Upper lobe of right lung (tissue), 1 donor: ENCODE results near the gene WDR77. TPM values are rescaled to one million over a fixed set of nuclear protein-coding genes. Genes with fewer than 3 reads are reported as not detected.

Source experiments
- ATAC-seq: fragments of 200-7000 bp; cut with Tn5 transposase; one replicate; pipeline ENCODE4 v1.9.1; 2020; ENCODE audit warnings: mild to moderate bottlenecking, moderate library complexity
- DNase-seq: peaks from one replicate; pipeline ENCODE4 v3.0.0-alpha.2; 2020
- H3K27ac ChIP-seq: fragments of 200-600 bp; one replicate; pipeline ENCODE4 v1.8.0; 2022
- H3K27me3 ChIP-seq: fragments of 200-600 bp; one replicate; pipeline ENCODE4 v1.8.0; 2022; ENCODE audit warnings: mild to moderate bottlenecking
- H3K36me3 ChIP-seq: fragments of 200-600 bp; one replicate; pipeline ENCODE4 v1.8.0; 2022
- H3K4me1 ChIP-seq: fragments of 200-600 bp; one replicate; pipeline ENCODE4 v1.8.0; 2022
- H3K4me3 ChIP-seq: fragments of 200-600 bp; one replicate; pipeline ENCODE4 v1.8.0; 2022; ENCODE audit warnings: mild to moderate bottlenecking
- H3K9me3 ChIP-seq: fragments of 200-600 bp; one replicate; pipeline ENCODE4 v1.8.0; 2022
- intact Hi-C: fragments of 100-400 bp; cut with DNase I; formaldehyde crosslinking; loops from one replicate; pipeline ENCODE4 v1.11.0; 2022
- total RNA-seq: library from RNA; stranded (reverse); fragmentation: NEBNext Ultra II Directional; extraction: Animal tissue kit (Norgen Biotek cat#: 25700); gene quantifications from one replicate; pipeline ENCODE4 v1.2.1, GENCODE V29; 2021
- TF ChIP-seq, protein P1 (sequence below): fragments of 200-600 bp; IDR thresholded peaks from one replicate; pipeline ENCODE4 v1.8.0; 2022; ENCODE audit warnings: antibody characterized with exemption
- donor health status: DM: no; HTN: yes; CAD: no; lungs with severe emphysema.

Gene WDR77
- total RNA-seq, 1 donor from 2014 or later = 20.1 TPM

DNA sequence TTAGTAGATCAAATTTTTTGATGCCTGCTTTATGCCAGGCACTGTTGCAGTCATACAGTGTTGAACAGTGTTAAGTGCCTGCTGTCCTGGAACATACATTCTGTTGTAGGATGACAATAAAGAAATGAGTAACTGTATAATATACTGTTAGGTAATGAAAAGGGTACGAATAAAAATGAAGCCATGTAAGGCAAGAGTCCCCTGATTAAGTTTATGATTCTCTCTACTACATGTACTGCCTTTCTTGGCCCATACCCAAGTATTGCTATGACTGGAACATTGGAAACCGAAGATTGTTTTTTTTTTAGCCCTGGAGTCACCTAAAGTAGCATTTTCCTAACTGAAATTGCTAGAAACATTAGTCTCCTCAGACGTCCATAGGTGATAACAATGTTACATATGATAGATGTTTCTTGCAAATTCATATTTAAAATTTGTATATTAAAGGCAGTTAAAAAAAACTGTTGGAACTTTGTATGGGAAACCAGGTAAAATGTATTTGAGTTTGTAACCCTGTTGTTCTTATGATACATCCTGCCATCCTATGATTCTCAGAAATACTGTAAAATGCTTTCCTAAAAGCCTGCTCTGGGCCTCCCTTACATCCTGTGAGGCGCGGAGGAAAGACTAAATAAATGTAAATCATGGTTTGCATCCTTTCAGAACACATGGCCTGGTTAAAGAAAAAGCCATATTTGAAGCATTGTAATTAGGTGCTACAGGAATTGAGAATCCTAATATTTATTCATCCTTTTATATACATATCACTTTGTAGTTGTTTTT, 6.0 kb upstream of the WDR77 start:
- intact Hi-C loops = no loop called here
- TF ChIP-seq, protein P1, sequence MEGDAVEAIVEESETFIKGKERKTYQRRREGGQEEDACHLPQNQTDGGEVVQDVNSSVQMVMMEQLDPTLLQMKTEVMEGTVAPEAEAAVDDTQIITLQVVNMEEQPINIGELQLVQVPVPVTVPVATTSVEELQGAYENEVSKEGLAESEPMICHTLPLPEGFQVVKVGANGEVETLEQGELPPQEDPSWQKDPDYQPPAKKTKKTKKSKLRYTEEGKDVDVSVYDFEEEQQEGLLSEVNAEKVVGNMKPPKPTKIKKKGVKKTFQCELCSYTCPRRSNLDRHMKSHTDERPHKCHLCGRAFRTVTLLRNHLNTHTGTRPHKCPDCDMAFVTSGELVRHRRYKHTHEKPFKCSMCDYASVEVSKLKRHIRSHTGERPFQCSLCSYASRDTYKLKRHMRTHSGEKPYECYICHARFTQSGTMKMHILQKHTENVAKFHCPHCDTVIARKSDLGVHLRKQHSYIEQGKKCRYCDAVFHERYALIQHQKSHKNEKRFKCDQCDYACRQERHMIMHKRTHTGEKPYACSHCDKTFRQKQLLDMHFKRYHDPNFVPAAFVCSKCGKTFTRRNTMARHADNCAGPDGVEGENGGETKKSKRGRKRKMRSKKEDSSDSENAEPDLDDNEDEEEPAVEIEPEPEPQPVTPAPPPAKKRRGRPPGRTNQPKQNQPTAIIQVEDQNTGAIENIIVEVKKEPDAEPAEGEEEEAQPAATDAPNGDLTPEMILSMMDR = no peak
- Histone ChIP-seq H3K27ac (no peak overlapping the region), H3K4me1 (peaks cover 24% of the 10 kb centered on the region), H3K36me3 (peaks cover 79% of the 10 kb centered on the region), H3K27me3 (no peaks in the 10 kb centered on the region), H3K4me3 (no peak overlapping the region), H3K9me3 (no peaks in the 10 kb centered on the region)
- DNase-seq (no peak), ATAC-seq (no peak)

GRCh38 chr1:111453706-111454105, 4.7 kb upstream of the WDR77 start:
- H3K4me3 ChIP-seq = no peak overlapping the region
- ATAC-seq = no peak
- H3K4me1 ChIP-seq = peaks cover 25% of the 10 kb centered on the region
- no peaks in the 10 kb centered on the region for H3K9me3 ChIP-seq
- intact Hi-C loops = no loop called here
- no peak overlapping the region for H3K27ac ChIP-seq
- no peak for DNase-seq
- H3K36me3 ChIP-seq = peaks cover 65% of the 10 kb centered on the region
- H3K27me3 ChIP-seq = no peaks in the 10 kb centered on the region
- TF ChIP-seq, protein P1 = no peak

DNA sequence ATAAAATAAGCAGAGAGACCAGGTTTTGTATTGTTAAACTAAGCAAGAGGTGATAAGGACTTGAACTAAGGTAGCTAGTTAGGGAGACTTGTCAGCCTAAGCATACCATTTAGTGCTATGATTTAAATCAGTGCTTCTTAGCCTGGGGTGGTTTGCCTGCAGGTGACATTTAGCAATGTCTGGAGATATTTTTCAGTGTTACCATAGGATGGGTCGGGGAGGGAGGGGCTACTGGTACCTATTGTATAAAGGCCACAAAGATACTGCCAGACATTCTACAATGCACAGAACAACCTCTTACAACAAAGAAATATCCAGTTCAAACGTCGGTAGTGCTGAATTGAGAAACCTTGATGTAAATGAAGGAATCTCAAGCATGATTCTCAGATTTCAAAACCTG, 3.5 kb upstream of the WDR77 start:
- Histone ChIP-seq H3K4me3 (no peak overlapping the region), H3K4me1 (peaks cover 33% of the 10 kb centered on the region), H3K36me3 (peaks cover 54% of the 10 kb centered on the region), H3K27me3 (no peaks in the 10 kb centered on the region), H3K27ac (no peak overlapping the region), H3K9me3 (no peaks in the 10 kb centered on the region)
- intact Hi-C loops = no loop called here
- ATAC-seq (no peak), DNase-seq (no peak)
- TF ChIP-seq, protein P1 = no peak

GRCh38 chr1:111450185-111450584, 1.1 kb upstream of the WDR77 start:
- intact Hi-C loops = no loop called here
- Histone ChIP-seq H3K4me1 (peaks cover 47% of the 10 kb centered on the region), H3K36me3 (peaks cover 50% of the 10 kb centered on the region), H3K27me3 (no peaks in the 10 kb centered on the region), H3K27ac (peak overlapping the region; percentile 75), H3K9me3 (no peaks in the 10 kb centered on the region), H3K4me3 (peak overlapping the region; percentile 67)
- DNase-seq = no peak
- ATAC-seq = no peak
- TF ChIP-seq, protein P1 = no peak

- Histone ChIP-seq H3K27me3 (no peaks in the 10 kb centered on the region), H3K4me1 (peaks cover 47% of the 10 kb centered on the region), H3K27ac (peak overlapping the region; percentile 75), H3K36me3 (peaks cover 51% of the 10 kb centered on the region), H3K4me3 (peak overlapping the region; percentile 67), H3K9me3 (no peaks in the 10 kb centered on the region)
- intact Hi-C loops = no loop called here
- ATAC-seq (no peak), DNase-seq (no peak)
- TF ChIP-seq, protein P1 = no peak
Measured at GRCh38 chr1:111449703-111450017, 604 bp upstream of the WDR77 start.
